ENCODE data around the gene CFAP20. TPM values are rescaled to one million over a fixed set of nuclear protein-coding genes. Genes with fewer than 3 reads are reported as not detected.

Gene CFAP20
- total and polyA plus RNA-seq, 2 donors from 2014 or later = 22.3 to 33.3 TPM

DNA sequence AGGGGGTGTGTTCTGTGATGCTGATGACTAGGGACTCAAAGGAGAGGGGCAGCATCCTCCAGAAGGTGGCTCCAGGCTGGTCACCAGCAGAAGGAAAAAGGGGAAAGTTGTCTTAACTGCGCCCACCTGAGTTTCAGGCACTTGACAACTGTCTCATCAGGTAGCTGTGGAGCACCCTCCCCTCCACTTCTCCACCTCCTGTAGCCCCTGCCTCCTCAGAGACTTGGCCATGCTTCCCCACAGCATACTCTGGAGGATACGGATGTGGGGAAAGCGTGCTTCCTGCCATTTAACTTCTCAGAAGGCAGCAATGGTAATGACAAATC, 17.9 kb downstream of the CFAP20 start:
- Histone ChIP-seq H3K9me3 (ENCODE audit: control insufficient read depth in 2 of 3, insufficient read depth in 1 of 3, low read length in 3 of 3) (no peaks in the 10 kb centered on the region), H3K9ac (ENCODE audit: low read length in 3 of 3) (no peak overlapping the region), H3K4me1 (ENCODE audit: control insufficient read depth in 2 of 3, insufficient read depth in 2 of 3, low read depth in 1 of 3, low read length in 3 of 3) (peaks cover 0 to 4% (median under 1%) of the 10 kb centered on the region in 3 donors), H3K27ac (ENCODE audit: low read depth in 2 of 2, low read length in 2 of 2) (no peak overlapping the region), H3K36me3 (ENCODE audit: control insufficient read depth in 2 of 3, insufficient read depth in 3 of 3, low read length in 3 of 3) (peaks cover 13 to 28% (median 20%) of the 10 kb centered on the region in 3 donors), H3K27me3 (ENCODE audit: control insufficient read depth, insufficient read depth, low read length) (no peaks in the 10 kb centered on the region), H3K4me3 (ENCODE audit: low read length in 3 of 3) (no peak overlapping the region)
- intact Hi-C loops (cut with DNase I) = no loop called here
- DNase-seq (no peak), FAIRE-seq (no peak)
- TF ChIP-seq, protein P1, sequence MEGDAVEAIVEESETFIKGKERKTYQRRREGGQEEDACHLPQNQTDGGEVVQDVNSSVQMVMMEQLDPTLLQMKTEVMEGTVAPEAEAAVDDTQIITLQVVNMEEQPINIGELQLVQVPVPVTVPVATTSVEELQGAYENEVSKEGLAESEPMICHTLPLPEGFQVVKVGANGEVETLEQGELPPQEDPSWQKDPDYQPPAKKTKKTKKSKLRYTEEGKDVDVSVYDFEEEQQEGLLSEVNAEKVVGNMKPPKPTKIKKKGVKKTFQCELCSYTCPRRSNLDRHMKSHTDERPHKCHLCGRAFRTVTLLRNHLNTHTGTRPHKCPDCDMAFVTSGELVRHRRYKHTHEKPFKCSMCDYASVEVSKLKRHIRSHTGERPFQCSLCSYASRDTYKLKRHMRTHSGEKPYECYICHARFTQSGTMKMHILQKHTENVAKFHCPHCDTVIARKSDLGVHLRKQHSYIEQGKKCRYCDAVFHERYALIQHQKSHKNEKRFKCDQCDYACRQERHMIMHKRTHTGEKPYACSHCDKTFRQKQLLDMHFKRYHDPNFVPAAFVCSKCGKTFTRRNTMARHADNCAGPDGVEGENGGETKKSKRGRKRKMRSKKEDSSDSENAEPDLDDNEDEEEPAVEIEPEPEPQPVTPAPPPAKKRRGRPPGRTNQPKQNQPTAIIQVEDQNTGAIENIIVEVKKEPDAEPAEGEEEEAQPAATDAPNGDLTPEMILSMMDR (IDR thresholded peaks at IDR 0.05; ENCODE audit: borderline replicate concordance, extremely low read depth, insufficient read depth) = no peak

DNA sequence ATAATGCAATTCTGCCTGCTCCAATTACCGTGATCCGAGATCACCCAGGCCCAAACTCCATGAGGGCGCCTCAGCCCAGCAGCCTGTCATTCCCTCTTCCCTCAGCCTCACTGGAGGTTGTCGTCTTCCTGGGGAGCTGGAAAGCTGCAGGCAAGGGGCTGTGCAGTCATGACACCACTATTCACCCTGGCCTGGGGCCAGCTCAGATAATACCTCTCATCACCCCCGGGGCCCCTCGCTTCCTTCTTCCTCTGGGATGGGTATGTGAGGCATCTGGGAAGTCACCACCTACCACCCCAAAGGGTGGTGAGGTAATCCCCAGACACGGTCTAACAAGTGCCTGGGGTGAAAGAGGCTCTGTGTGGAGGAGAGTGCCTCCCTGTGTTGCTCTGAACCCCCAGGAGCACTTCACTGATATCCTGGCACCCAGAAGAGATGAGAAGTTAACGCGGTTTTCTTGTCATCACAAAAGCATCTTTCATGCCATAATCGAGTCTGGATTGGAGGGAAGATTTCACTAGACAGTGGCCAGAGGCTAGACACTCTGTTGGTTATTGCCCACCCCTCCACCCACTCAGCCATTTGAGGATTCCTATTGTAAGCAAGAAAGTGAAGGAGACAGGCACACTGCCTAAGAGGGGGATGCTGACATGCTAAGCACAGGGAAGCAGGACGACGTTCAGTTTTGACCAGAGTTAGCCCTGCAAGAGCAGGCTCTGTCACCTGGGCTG, 18.4 kb downstream of the CFAP20 start:
- TF ChIP-seq, protein P1 (IDR thresholded peaks at IDR 0.05; ENCODE audit: borderline replicate concordance, extremely low read depth, insufficient read depth) = no peak
- Histone ChIP-seq H3K27me3 (ENCODE audit: control insufficient read depth, insufficient read depth, low read length) (no peaks in the 10 kb centered on the region), H3K4me3 (ENCODE audit: low read length in 3 of 3) (no peak overlapping the region), H3K36me3 (ENCODE audit: control insufficient read depth in 2 of 3, insufficient read depth in 3 of 3, low read length in 3 of 3) (peaks cover 10 to 23% (median 16%) of the 10 kb centered on the region in 3 donors), H3K4me1 (ENCODE audit: control insufficient read depth in 2 of 3, insufficient read depth in 2 of 3, low read depth in 1 of 3, low read length in 3 of 3) (peaks cover 0 to 4% (median 0%) of the 10 kb centered on the region in 3 donors), H3K9me3 (ENCODE audit: control insufficient read depth in 2 of 3, insufficient read depth in 1 of 3, low read length in 3 of 3) (no peaks in the 10 kb centered on the region), H3K27ac (ENCODE audit: low read depth in 2 of 2, low read length in 2 of 2) (no peak overlapping the region), H3K9ac (ENCODE audit: low read length in 3 of 3) (no peak overlapping the region)
- intact Hi-C loops (cut with DNase I) = no loop called here
- no peak for FAIRE-seq
- no peak for DNase-seq

DNA sequence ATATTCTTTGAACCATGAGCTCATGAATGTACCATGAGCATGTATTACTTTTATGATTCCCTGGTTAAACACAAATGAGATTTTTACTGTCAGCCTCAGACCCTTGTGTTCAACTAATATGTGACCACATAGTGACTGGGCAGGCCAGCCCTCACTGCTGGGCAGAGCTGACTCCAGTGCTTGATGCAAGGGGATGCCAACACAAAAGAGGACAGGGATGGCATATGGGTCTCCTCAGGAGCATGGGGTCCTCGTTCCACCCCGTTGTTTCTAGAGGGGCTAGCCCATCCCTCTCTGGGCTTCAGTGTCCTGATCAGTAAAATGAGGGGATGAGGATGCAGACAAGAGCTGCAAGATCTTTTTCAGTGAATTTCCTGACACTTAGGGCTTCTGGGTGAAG, 19.3 kb downstream of the CFAP20 start:
- no peak for DNase-seq
- TF ChIP-seq, protein P1 (IDR thresholded peaks at IDR 0.05; ENCODE audit: borderline replicate concordance, extremely low read depth, insufficient read depth) = no peak
- H3K36me3 ChIP-seq (ENCODE audit: control insufficient read depth in 2 of 3, insufficient read depth in 3 of 3, low read length in 3 of 3) = peaks cover 5 to 14% (median 9%) of the 10 kb centered on the region in 3 donors
- no peak overlapping the region for H3K27ac ChIP-seq (ENCODE audit: low read depth in 2 of 2, low read length in 2 of 2)
- no peaks in the 10 kb centered on the region for H3K27me3 ChIP-seq (ENCODE audit: control insufficient read depth, insufficient read depth, low read length)
- H3K4me3 ChIP-seq (ENCODE audit: low read length in 3 of 3) = no peak overlapping the region
- no peaks in the 10 kb centered on the region for H3K4me1 ChIP-seq (ENCODE audit: control insufficient read depth in 2 of 3, insufficient read depth in 2 of 3, low read depth in 1 of 3, low read length in 3 of 3)
- intact Hi-C loops (cut with DNase I) = no loop called here
- FAIRE-seq = no peak
- H3K9me3 ChIP-seq (ENCODE audit: control insufficient read depth in 2 of 3, insufficient read depth in 1 of 3, low read length in 3 of 3) = no peaks in the 10 kb centered on the region
- no peak overlapping the region for H3K9ac ChIP-seq (ENCODE audit: low read length in 3 of 3)

Measured in kidney (tissue), 14 donors.